GM18520 (cell line): ENCODE data around the gene CSAG1.
"Not testable (repeated sequence)": the region's sequence is repeated elsewhere in the genome, so short reads cannot be mapped to it uniquely, and the experiment has no call there.

ENCODE experiments used
- ATAC-seq: cut with Tn5 transposase; IDR thresholded peaks from one replicate; pipeline ENCODE4 v1.9.1; 2021; ENCODE audit not compliant: unreplicated experiment

Gene CSAG1, protein sequence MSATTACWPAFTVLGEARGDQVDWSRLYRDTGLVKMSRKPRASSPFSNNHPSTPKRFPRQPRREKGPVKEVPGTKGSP

DNA sequence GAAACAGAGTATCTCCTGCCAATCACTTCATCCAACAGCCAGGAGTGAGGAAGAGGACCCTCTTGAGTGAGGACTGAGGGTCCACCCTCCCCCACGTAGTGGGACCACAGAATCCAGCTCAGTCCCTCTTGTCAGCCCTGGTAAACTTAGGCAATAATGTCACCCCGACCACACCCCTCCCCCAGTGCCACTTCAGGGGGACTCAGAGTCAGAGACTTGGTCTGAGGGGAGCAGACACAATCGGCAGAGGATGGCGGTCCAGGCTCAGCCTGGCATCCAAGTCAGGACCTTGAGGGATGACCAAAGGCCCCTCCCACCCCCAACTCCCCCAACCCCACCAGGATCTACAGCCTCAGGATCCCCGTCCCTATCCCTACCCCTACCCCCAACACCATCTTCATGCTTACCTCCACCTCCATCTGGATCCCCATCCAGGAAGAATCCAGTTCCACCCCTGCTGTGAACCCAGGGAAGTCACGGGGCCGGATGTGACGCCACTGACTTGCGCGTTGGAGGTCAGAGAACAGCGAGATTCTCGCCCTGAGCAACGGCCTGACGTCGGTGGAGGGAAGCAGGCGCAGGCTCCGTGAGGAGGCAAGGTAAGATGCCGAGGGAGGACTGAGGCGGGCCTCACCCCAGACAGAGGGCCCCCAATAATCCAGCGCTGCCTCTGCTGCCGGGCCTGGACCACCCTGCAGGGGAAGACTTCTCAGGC lies at the start of gene CSAG1, which contains the start of gene MAGEA12:
CSAG1 (minus strand) TSS at position 461 of the 715 bp plus-strand sequence. CDS start 1,261 bp downstream, outside the sequence.
MAGEA12 (plus strand) TSS at position 497 of the 715 bp plus-strand sequence. CDS start 2,405 bp downstream, outside the sequence.
- no peak for ATAC-seq

DNA sequence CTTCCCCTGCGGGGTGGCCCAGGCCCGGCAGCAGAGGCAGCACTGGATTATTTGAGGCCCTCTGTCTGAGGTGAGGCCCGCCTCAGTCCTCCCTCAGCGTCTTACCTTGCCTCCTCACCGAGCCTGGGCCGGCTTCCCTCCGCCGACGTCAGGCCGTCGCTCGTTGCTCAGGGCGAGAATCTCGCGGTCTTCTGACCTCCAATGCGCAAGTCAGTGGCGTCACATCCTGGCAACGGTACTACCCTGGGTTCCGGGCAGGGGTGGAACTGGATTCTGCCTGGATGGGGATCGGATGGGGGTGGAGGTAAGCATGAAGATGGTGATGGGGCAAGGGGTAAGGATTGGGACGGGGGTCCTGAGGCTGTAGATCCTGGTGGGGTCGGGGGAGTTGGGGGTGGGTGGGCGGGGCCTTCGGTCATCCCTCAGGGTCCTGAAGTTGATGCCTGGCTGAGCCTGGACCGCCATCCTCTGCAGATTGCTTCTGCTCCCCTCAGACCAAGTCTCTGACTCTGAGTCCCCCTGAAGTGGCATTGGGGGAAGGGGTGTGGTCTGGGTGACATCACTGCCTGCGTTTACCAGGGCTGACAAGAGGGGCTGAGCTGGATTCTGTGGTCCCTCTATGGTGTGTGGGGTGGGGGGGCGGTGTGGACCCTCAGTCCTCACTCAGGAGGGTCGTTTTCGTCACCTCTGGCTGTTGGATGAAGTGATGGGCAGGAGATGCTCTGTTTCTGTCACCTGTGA lies 36.2 kb upstream of the CSAG1 start, which contains the start of gene MAGEA6:
MAGEA6 (minus strand) TSS at position 141 of the 741 bp plus-strand sequence. CDS start 2,039 bp downstream, outside the sequence.
- not testable (repeated sequence) for ATAC-seq

DNA sequence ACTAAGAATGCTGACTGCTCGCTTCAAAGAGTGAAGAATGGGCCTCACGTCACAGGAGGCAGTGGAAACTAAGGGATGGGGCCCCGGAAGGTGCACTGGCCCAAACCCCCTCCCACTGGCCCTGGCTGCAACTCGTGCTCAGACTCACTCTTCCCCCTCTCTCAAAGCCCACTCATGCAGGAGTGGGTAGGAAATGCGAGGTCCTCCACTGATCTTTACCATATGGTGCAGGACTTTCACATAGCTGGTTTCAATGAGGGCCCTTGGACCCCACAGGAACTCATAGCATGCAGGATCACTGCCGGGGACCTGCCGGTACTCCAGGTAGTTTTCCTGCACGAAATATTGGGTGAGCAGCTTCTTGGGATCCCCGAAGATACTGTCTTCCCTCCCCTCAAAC lies 33.0 kb upstream of the CSAG1 start:
- not testable (repeated sequence) for ATAC-seq

DNA sequence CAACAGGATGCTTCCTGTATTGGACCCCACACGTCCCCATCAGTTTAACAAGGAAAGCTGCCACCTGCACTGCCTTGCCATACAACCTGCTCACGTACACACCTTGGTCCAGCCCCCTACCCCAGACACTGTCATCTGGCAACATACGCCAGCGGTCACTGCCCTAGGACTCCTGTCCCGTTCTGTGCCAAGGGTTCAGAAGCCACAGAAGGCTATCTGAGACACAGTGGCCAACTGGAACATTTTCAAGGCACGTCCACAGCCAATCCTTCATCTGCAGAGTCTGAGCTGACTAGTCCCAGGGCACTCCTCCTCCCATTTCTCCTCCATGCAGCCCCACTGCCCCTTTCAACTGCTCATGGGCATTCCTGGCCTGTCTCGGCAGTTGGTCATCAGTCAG lies 28.1 kb upstream of the CSAG1 start:
- not testable (repeated sequence) for ATAC-seq

DNA sequence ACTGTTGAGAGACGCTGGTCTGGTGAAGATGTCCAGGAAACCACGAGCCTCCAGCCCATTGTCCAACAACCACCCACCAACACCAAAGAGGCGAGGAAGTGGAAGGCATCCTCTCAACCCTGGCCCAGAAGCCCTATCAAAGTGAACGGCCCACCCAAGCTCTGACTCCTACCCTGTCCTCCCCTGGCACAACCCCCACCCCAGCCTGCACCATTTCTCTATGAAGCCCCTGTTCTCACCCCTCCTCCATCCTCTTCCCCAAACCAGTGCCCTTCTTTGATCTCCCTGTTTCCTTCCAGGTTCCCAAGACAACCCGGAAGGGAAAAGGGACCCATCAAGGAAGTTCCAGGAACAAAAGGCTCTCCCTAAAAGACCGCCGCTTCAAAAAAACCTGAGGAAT lies 26.0 kb upstream of the CSAG1 start:
- ATAC-seq, result not testable (repeated sequence)

DNA sequence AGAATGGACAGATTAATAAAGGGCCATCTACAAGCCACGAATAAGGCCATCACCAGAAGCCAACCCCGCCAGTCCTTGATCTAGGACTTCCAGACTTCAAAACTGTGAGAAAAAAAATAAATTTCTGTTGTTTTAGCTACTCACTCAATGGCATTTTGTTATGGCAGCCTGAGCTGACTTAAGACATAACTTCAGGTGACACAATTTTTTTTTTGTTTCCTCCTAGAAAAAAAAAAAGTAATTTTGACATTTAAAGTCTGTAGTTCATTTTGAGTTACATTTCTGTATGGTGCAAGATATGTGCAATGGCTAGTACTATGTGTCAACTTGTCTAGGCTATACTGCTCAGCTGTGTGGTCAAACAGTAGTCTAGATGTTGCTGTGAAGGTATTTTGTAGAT lies 25.4 kb upstream of the CSAG1 start, which contains the start of gene CSAG3:
CSAG3 (plus strand) TSS at position 301 of the 400 bp plus-strand sequence.
- not testable (repeated sequence) for ATAC-seq

DNA sequence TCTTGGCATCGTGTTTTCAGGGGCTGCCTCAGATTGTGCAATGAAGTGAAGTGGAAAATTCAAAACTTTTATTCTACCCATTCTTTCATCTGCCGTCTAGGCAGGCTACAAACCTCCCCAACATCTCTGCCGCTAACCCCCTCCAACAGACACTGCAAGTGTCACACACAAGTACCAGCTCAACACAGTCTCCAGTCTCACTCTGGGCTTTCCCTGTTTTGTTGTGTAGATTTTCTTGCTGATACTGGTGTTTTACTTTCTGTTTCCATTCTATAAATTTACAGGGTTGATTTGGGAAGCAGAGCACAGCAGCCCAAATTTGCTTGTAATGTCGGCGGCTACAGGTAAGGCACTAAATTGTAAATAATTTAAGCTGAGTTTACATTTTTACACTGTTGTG lies 21.4 kb upstream of the CSAG1 start:
- ATAC-seq, result not testable (repeated sequence)

DNA sequence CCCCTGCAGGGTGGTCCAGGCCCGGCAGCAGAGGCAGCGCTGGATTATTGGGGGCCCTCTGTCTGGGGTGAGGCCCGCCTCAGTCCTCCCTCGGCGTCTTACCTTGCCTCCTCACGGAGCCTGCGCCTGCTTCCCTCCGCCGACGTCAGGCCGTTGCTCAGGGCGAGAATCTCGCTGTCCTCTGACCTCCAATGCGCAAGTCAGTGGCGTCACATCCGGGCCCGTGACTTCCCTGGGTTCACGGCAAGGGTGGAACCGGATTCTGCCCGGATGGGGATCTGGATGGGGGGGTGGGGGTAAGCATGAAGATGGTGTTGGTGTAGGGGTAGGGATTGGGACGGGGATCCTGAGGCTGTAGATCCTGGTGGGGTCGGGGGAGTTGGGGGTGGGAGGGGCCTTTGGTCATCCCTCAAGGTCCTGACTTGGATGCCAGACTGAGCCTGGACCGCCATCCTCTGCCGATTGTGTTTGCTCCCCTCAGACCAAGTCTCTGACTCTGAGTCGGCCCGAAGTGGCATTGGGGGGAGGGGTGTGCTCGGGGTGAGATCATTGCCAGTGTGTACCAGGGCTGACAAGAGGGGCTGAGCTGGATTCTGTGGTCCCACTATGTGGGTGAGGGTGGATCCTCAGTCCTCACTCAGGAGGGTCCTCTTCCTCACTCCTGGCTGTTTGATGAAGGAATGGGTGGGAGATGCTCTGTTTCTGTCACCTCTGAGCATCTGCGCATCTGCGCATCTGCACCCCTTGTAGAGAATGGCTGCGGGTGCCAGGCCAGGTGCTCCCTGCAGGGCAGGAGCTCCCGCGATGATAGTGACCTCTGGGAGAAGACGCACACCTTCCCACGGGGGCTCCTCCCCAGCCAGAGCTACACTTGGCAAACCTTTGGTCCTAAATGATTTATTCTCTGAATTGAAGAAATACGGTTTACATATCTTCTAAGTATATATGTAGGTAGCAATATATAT lies 20.4 kb upstream of the CSAG1 start, which contains the start of gene MAGEA2:
MAGEA2 (minus strand) TSS at position 157 of the 965 bp plus-strand sequence. CDS start 2,479 bp downstream, outside the sequence.
- not testable (repeated sequence) for ATAC-seq

DNA sequence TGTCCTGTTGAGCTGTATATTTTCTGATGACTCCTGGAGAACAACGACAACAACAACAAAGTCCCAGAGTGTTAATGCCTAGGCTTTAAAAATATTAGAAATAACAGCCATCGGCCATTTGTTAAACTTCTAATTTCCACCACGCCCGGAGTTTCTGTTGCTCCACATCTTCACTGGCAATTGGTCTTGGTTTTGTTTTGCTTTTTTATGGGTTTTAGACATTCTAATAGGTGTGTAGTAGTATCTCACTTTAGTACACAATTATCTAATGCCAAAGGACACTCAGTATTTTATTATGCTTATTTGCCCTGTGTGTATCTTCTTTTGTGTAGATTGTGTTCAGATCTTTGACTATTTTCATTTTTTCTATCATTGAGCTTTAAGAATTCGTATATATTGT lies 5.0 kb upstream of the CSAG1 start:
- ATAC-seq, result no peak

DNA sequence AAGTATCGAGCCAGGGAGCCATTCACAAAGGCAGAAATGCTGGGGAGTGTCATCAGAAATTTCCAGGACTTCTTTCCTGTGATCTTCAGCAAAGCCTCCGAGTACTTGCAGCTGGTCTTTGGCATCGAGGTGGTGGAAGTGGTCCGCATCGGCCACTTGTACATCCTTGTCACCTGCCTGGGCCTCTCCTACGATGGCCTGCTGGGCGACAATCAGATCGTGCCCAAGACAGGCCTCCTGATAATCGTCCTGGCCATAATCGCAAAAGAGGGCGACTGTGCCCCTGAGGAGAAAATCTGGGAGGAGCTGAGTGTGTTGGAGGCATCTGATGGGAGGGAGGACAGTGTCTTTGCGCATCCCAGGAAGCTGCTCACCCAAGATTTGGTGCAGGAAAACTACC lies 3.0 kb upstream of the CSAG1 start:
- ATAC-seq, result not testable (repeated sequence)

DNA sequence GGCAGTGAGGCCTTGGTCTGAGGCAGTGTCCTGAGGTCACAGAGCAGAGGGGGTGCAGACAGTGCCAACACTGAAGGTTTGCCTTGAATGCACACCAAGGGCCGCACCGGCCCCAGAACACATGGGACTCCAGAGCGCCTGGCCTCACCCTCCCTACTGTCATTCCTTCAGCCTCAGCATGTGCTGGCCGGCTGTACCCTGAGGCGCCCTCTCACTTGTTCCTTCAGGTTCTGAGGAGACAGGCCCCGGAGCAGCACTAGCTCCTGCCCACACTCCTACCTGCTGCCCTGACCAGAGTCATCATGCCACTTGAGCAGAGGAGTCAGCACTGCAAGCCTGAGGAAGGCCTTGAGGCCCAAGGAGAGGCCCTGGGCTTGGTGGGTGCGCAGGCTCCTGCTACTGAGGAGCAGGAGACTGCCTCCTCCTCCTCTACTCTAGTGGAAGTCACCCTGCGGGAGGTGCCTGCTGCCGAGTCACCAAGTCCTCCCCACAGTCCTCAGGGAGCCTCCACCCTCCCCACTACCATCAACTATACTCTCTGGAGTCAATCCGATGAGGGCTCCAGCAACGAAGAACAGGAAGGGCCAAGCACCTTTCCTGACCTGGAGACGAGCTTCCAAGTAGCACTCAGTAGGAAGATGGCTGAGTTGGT lies 2.5 kb upstream of the CSAG1 start:
- ATAC-seq, result no peak

DNA sequence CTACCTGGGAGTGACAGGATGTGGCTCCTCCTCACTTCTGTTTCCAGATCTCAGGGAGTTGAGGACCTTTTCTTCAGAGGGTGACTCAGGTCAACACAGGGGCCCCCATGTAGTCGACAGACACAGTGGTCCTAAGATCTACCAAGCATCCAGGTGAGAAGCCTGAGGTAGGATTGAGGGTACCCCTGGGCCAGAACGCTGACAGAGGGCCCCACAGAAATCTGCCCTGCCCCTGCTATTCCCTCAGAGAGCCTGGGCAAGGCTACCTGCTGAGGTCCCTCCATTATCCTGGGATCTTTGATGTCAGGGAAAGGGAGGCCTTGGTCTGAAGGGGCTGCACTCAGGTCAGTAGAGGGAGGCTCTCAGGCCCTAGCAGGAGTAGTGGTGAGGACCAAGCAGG lies 1.6 kb upstream of the CSAG1 start:
- no peak for ATAC-seq

DNA sequence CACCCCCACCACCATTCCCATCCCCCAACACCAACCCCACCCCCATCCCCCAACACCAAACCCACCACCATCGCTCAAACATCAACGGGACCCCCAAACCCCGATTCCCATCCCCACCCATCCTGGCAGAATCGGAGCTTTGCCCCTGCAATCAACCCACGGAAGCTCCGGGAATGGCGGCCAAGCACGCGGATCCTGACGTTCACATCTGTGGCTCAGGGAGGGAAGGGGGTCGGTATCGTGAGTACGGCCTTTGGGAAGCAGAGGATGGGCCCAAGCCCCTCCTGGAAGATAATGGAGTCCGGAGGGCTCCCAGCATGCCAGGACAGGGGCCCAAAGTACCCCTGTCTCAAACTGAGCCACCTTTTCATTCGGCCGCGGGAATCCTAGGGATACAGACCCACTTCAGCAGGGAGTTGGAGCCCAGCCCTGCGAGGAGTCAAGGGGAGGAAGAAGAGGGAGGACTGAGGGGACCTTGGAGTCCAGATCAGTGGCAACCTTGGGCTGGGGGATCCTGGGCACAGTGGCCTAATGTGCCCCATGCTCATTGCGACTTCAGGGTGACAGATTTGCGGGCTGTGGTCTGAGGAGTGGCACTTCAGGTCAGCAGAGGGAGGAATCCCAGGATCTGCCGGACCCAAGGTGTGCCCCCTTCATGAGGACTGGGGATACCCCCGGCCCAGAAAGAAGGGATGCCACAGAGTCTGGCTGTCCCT lies 780 bp upstream of the CSAG1 start:
- ATAC-seq, result not testable (repeated sequence)

DNA sequence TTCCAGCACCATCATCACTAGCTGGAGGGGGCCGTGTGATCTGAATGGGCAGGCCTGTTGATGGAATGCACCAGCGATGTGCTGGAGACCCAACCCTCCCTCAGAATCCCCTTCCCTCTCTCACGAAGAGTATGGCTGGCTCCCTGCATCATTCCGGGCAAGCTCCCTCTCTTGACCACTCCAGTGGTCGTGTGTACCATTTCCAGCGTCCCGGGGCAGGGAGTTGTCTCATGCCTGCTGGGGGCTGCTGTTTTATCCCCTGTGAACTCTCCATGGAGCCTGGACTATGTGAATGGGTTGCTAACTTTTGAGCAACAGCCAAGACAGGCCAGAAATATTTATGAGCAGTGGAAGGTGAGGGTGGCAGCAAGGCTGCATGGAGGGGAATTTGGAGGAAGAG lies 8.1 kb downstream of the CSAG1 start:
- no peak for ATAC-seq

DNA sequence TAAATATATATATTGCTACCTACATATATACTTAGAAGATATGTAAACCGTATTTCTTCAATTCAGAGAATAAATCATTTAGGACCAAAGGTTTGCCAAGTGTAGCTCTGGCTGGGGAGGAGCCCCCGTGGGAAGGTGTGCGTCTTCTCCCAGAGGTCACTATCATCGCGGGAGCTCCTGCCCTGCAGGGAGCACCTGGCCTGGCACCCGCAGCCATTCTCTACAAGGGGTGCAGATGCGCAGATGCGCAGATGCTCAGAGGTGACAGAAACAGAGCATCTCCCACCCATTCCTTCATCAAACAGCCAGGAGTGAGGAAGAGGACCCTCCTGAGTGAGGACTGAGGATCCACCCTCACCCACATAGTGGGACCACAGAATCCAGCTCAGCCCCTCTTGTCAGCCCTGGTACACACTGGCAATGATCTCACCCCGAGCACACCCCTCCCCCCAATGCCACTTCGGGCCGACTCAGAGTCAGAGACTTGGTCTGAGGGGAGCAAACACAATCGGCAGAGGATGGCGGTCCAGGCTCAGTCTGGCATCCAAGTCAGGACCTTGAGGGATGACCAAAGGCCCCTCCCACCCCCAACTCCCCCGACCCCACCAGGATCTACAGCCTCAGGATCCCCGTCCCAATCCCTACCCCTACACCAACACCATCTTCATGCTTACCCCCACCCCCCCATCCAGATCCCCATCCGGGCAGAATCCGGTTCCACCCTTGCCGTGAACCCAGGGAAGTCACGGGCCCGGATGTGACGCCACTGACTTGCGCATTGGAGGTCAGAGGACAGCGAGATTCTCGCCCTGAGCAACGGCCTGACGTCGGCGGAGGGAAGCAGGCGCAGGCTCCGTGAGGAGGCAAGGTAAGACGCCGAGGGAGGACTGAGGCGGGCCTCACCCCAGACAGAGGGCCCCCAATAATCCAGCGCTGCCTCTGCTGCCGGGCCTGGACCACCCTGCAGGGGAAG lies 19.4 kb downstream of the CSAG1 start, which contains the start of gene MAGEA2B:
MAGEA2B (plus strand) TSS at position 814 of the 973 bp plus-strand sequence. CDS start 2,479 bp downstream, outside the sequence.
- ATAC-seq, result not testable (repeated sequence)

DNA sequence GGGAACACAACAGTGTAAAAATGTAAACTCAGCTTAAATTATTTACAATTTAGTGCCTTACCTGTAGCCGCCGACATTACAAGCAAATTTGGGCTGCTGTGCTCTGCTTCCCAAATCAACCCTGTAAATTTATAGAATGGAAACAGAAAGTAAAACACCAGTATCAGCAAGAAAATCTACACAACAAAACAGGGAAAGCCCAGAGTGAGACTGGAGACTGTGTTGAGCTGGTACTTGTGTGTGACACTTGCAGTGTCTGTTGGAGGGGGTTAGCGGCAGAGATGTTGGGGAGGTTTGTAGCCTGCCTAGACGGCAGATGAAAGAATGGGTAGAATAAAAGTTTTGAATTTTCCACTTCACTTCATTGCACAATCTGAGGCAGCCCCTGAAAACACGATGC lies 20.3 kb downstream of the CSAG1 start:
- ATAC-seq, result not testable (repeated sequence)

DNA sequence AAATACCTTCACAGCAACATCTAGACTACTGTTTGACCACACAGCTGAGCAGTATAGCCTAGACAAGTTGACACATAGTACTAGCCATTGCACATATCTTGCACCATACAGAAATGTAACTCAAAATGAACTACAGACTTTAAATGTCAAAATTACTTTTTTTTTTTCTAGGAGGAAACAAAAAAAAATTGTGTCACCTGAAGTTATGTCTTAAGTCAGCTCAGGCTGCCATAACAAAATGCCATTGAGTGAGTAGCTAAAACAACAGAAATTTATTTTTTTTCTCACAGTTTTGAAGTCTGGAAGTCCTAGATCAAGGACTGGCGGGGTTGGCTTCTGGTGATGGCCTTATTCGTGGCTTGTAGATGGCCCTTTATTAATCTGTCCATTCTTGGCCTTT lies 24.3 kb downstream of the CSAG1 start, which contains the start of gene CSAG2:
CSAG2 (minus strand) TSS at position 101 of the 400 bp plus-strand sequence. CDS start 161 bp downstream, outside the sequence.
- not testable (repeated sequence) for ATAC-seq

DNA sequence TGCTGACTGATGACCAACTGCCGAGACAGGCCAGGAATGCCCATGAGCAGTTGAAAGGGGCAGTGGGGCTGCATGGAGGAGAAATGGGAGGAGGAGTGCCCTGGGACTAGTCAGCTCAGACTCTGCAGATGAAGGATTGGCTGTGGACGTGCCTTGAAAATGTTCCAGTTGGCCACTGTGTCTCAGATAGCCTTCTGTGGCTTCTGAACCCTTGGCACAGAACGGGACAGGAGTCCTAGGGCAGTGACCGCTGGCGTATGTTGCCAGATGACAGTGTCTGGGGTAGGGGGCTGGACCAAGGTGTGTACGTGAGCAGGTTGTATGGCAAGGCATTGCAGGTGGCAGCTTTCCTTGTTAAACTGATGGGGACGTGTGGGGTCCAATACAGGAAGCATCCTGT lies 27.0 kb downstream of the CSAG1 start:
- ATAC-seq, result not testable (repeated sequence)
